ENCODE results near the gene NACC1. TPM values are rescaled to one million over a fixed set of nuclear protein-coding genes. Genes with fewer than 3 reads are reported as not detected.

The NACC1 gene
- total and polyA plus RNA-seq, 2 donors, result 12.8 to 17.5 TPM

- Histone ChIP-seq H3K36me3 (ENCODE audit: control insufficient read depth in 2 of 2, insufficient read depth in 2 of 2, low read length in 1 of 2) (no peaks in the 10 kb centered on the region), H3K27me3 (ENCODE audit: control insufficient read depth in 2 of 2, insufficient read depth in 1 of 2, low read length in 1 of 2) (peaks cover 0 to 61% of the 10 kb centered on the region in 2 donors), H3K4me3 (ENCODE audit: low read length in 2 of 2) (no peak overlapping the region), H3K4me1 (ENCODE audit: control insufficient read depth in 2 of 2, insufficient read depth in 2 of 2, low read length in 2 of 2) (no peaks in the 10 kb centered on the region), H3K9me3 (ENCODE audit: control insufficient read depth in 2 of 2, insufficient read depth in 1 of 2, low read length in 1 of 2) (no peaks in the 10 kb centered on the region), H3K27ac (ENCODE audit: low read depth in 1 of 2, low read length in 1 of 2) (no peak overlapping the region)
- 70% methylated on average over 7 of the region's 7 CpGs for WGBS
- no peak for DNase-seq (ENCODE audit: low read depth in 6 of 9, low spot score in 9 of 9)
Measured at GRCh38 chr19:13085666-13086065, 32.4 kb upstream of the NACC1 start.

GRCh38 chr19:13086341-13086740 lies 31.7 kb upstream of the NACC1 start:
- H3K27ac ChIP-seq (ENCODE audit: low read depth in 1 of 2, low read length in 1 of 2), result no peak overlapping the region
- peaks cover 0 to 4% of the 10 kb centered on the region in 2 donors for H3K4me1 ChIP-seq (ENCODE audit: control insufficient read depth in 2 of 2, insufficient read depth in 2 of 2, low read length in 2 of 2)
- no peaks in the 10 kb centered on the region for H3K36me3 ChIP-seq (ENCODE audit: control insufficient read depth in 2 of 2, insufficient read depth in 2 of 2, low read length in 1 of 2)

GRCh38 chr19:13087295-13087694 lies 30.8 kb upstream of the NACC1 start:
- DNase-seq (ENCODE audit: low read depth in 6 of 9, low spot score in 9 of 9), result no peak
- Histone ChIP-seq H3K9me3 (ENCODE audit: control insufficient read depth in 2 of 2, insufficient read depth in 1 of 2, low read length in 1 of 2) (no peaks in the 10 kb centered on the region), H3K27ac (ENCODE audit: low read depth in 1 of 2, low read length in 1 of 2) (no peak overlapping the region), H3K27me3 (ENCODE audit: control insufficient read depth in 2 of 2, insufficient read depth in 1 of 2, low read length in 1 of 2) (peaks cover 0 to 69% of the 10 kb centered on the region in 2 donors), H3K36me3 (ENCODE audit: control insufficient read depth in 2 of 2, insufficient read depth in 2 of 2, low read length in 1 of 2) (no peaks in the 10 kb centered on the region), H3K4me3 (ENCODE audit: low read length in 2 of 2) (no peak overlapping the region), H3K4me1 (ENCODE audit: control insufficient read depth in 2 of 2, insufficient read depth in 2 of 2, low read length in 2 of 2) (peaks cover 0 to 14% of the 10 kb centered on the region in 2 donors)
- 95% methylated on average over 12 of the region's 12 CpGs for WGBS

More at GRCh38 chr19:13086341-13086740, 31.7 kb upstream of the NACC1 start:
- WGBS, result 97% methylated on average over 2 of the region's 2 CpGs
- H3K9me3 ChIP-seq (ENCODE audit: control insufficient read depth in 2 of 2, insufficient read depth in 1 of 2, low read length in 1 of 2), result no peaks in the 10 kb centered on the region
- H3K27me3 ChIP-seq (ENCODE audit: control insufficient read depth in 2 of 2, insufficient read depth in 1 of 2, low read length in 1 of 2), result peaks cover 0 to 67% of the 10 kb centered on the region in 2 donors
- no peak for DNase-seq (ENCODE audit: low read depth in 6 of 9, low spot score in 9 of 9)
- H3K4me3 ChIP-seq (ENCODE audit: low read length in 2 of 2), result no peak overlapping the region

- DNase-seq (ENCODE audit: low read depth in 6 of 9, low spot score in 9 of 9), result no peak
- WGBS, result 94% methylated on average over 37 of the region's 37 CpGs
- Histone ChIP-seq H3K27ac (ENCODE audit: low read depth in 1 of 2, low read length in 1 of 2) (no peak overlapping the region), H3K4me3 (ENCODE audit: low read length in 2 of 2) (no peak overlapping the region), H3K9me3 (ENCODE audit: control insufficient read depth in 2 of 2, insufficient read depth in 1 of 2, low read length in 1 of 2) (no peaks in the 10 kb centered on the region), H3K4me1 (ENCODE audit: control insufficient read depth in 2 of 2, insufficient read depth in 2 of 2, low read length in 2 of 2) (peaks cover 0 to 15% of the 10 kb centered on the region in 2 donors), H3K27me3 (ENCODE audit: control insufficient read depth in 2 of 2, insufficient read depth in 1 of 2, low read length in 1 of 2) (peaks cover 0 to 71% of the 10 kb centered on the region in 2 donors), H3K36me3 (ENCODE audit: control insufficient read depth in 2 of 2, insufficient read depth in 2 of 2, low read length in 1 of 2) (no peaks in the 10 kb centered on the region)
Measured at GRCh38 chr19:13087795-13088537, 30.1 kb upstream of the NACC1 start.

- Histone ChIP-seq H3K4me1 (ENCODE audit: control insufficient read depth in 2 of 2, insufficient read depth in 2 of 2, low read length in 2 of 2) (peaks cover 0 to 24% of the 10 kb centered on the region in 2 donors), H3K27me3 (ENCODE audit: control insufficient read depth in 2 of 2, insufficient read depth in 1 of 2, low read length in 1 of 2) (peaks cover under 1 to 78% of the 10 kb centered on the region in 2 donors), H3K9me3 (ENCODE audit: control insufficient read depth in 2 of 2, insufficient read depth in 1 of 2, low read length in 1 of 2) (no peaks in the 10 kb centered on the region), H3K4me3 (ENCODE audit: low read length in 2 of 2) (no peak overlapping the region), H3K36me3 (ENCODE audit: control insufficient read depth in 2 of 2, insufficient read depth in 2 of 2, low read length in 1 of 2) (no peaks in the 10 kb centered on the region), H3K27ac (ENCODE audit: low read depth in 1 of 2, low read length in 1 of 2) (no peak overlapping the region)
- DNase-seq (ENCODE audit: low read depth in 6 of 9, low spot score in 9 of 9), result no peak
- whole genome bisulfite sequencing, result 93% methylated on average over 5 of the region's 5 CpGs
Measured at GRCh38 chr19:13089139-13089856, 28.8 kb upstream of the NACC1 start.

- Histone ChIP-seq H3K27me3 (ENCODE audit: control insufficient read depth in 2 of 2, insufficient read depth in 1 of 2, low read length in 1 of 2) (peaks cover 8 to 85% of the 10 kb centered on the region in 2 donors), H3K9me3 (ENCODE audit: control insufficient read depth in 2 of 2, insufficient read depth in 1 of 2, low read length in 1 of 2) (no peaks in the 10 kb centered on the region), H3K4me3 (ENCODE audit: low read length in 2 of 2) (no peak overlapping the region), H3K36me3 (ENCODE audit: control insufficient read depth in 2 of 2, insufficient read depth in 2 of 2, low read length in 1 of 2) (no peaks in the 10 kb centered on the region), H3K27ac (ENCODE audit: low read depth in 1 of 2, low read length in 1 of 2) (no peak overlapping the region), H3K4me1 (ENCODE audit: control insufficient read depth in 2 of 2, insufficient read depth in 2 of 2, low read length in 2 of 2) (peaks cover 0 to 30% of the 10 kb centered on the region in 2 donors)
- WGBS, result 96% methylated on average over 12 of the region's 12 CpGs
- DNase-seq (ENCODE audit: low read depth in 6 of 9, low spot score in 9 of 9), result no peak
Measured at GRCh38 chr19:13089857-13090507, 28.1 kb upstream of the NACC1 start.

- Histone ChIP-seq H3K9me3 (ENCODE audit: control insufficient read depth in 2 of 2, insufficient read depth in 1 of 2, low read length in 1 of 2) (no peaks in the 10 kb centered on the region), H3K4me3 (ENCODE audit: low read length in 2 of 2) (no peak overlapping the region), H3K4me1 (ENCODE audit: control insufficient read depth in 2 of 2, insufficient read depth in 2 of 2, low read length in 2 of 2) (peaks cover 5 to 36% of the 10 kb centered on the region in 2 donors), H3K27ac (ENCODE audit: low read depth in 1 of 2, low read length in 1 of 2) (no peak overlapping the region), H3K27me3 (ENCODE audit: control insufficient read depth in 2 of 2, insufficient read depth in 1 of 2, low read length in 1 of 2) (peaks cover 14 to 87% of the 10 kb centered on the region in 2 donors), H3K36me3 (ENCODE audit: control insufficient read depth in 2 of 2, insufficient read depth in 2 of 2, low read length in 1 of 2) (no peaks in the 10 kb centered on the region)
- DNase-seq (ENCODE audit: low read depth in 6 of 9, low spot score in 9 of 9), result no peak
- WGBS, result 94% methylated on average over 10 of the region's 10 CpGs
Measured at GRCh38 chr19:13090511-13091231, 27.4 kb upstream of the NACC1 start.

- Histone ChIP-seq H3K4me3 (ENCODE audit: low read length in 2 of 2) (no peak overlapping the region), H3K36me3 (ENCODE audit: control insufficient read depth in 2 of 2, insufficient read depth in 2 of 2, low read length in 1 of 2) (no peaks in the 10 kb centered on the region), H3K27me3 (ENCODE audit: control insufficient read depth in 2 of 2, insufficient read depth in 1 of 2, low read length in 1 of 2) (peaks cover 21 to 88% of the 10 kb centered on the region in 2 donors), H3K27ac (ENCODE audit: low read depth in 1 of 2, low read length in 1 of 2) (no peak overlapping the region), H3K9me3 (ENCODE audit: control insufficient read depth in 2 of 2, insufficient read depth in 1 of 2, low read length in 1 of 2) (peaks cover 0 to 4% of the 10 kb centered on the region in 2 donors), H3K4me1 (ENCODE audit: control insufficient read depth in 2 of 2, insufficient read depth in 2 of 2, low read length in 2 of 2) (peaks cover 5 to 45% of the 10 kb centered on the region in 2 donors)
- WGBS, result 82% methylated on average over 25 of the region's 25 CpGs
- no peak for DNase-seq (ENCODE audit: low read depth in 6 of 9, low spot score in 9 of 9)
Measured at GRCh38 chr19:13091400-13092157, 26.5 kb upstream of the NACC1 start.
